Activated CD4-positive, CD25-positive, alpha-beta regulatory T cell (primary cell): ENCODE results near the gene LRSAM1.

Source experiments
- DNase-seq, 4 experiments: peaks; one replicate each; lab custom pipeline; 2025; lab: John Stamatoyannopoulos, UW

Gene LRSAM1

GRCh38 chr9:127517620-127518019, 66.3 kb downstream of the LRSAM1 start:
- DNase-seq: no peak

- DNase-seq: no peak
Observed at GRCh38 chr9:127518091-127518856, 67.0 kb downstream of the LRSAM1 start.

GRCh38 chr9:127519301-127520166, 68.2 kb downstream of the LRSAM1 start:
- no peak for DNase-seq

- DNase-seq: no peak
Observed at GRCh38 chr9:127520941-127521918, 69.9 kb downstream of the LRSAM1 start.

- no peak for DNase-seq
Observed at GRCh38 chr9:127521919-127522304, 70.6 kb downstream of the LRSAM1 start.

- no peak for DNase-seq
Observed at GRCh38 chr9:127522727-127523126, 71.4 kb downstream of the LRSAM1 start.

GRCh38 chr9:127523312-127523851, 72.1 kb downstream of the LRSAM1 start:
- no peak for DNase-seq

- DNase-seq: no peak
Observed at GRCh38 chr9:127524373-127524772, 73.1 kb downstream of the LRSAM1 start.

GRCh38 chr9:127525401-127526188, 74.3 kb downstream of the LRSAM1 start:
- no peak for DNase-seq

GRCh38 chr9:127526655-127527559, 75.6 kb downstream of the LRSAM1 start:
- no peak for DNase-seq

- DNase-seq: no peak
Observed at GRCh38 chr9:127527560-127528268, 76.4 kb downstream of the LRSAM1 start.

GRCh38 chr9:127528422-127529251, 77.3 kb downstream of the LRSAM1 start:
- DNase-seq: no peak

- no peak for DNase-seq
Observed at GRCh38 chr9:127529671-127530070, 78.4 kb downstream of the LRSAM1 start.

- DNase-seq: no peak
Observed at GRCh38 chr9:127530206-127530941, 79.1 kb downstream of the LRSAM1 start.

- DNase-seq: no peak
Observed at GRCh38 chr9:127531676-127532075, 80.4 kb downstream of the LRSAM1 start.

- DNase-seq: no peak
Observed at GRCh38 chr9:127534250-127534906, 83.1 kb downstream of the LRSAM1 start.

GRCh38 chr9:127534931-127535330, 83.6 kb downstream of the LRSAM1 start:
- no peak for DNase-seq
